Measurements from ENCODE around the gene PPHLN1.
"Not testable (repeated sequence)": the region's sequence is repeated elsewhere in the genome, so short reads cannot be mapped to it uniquely, and the experiment has no call there.

Gene PPHLN1

DNA sequence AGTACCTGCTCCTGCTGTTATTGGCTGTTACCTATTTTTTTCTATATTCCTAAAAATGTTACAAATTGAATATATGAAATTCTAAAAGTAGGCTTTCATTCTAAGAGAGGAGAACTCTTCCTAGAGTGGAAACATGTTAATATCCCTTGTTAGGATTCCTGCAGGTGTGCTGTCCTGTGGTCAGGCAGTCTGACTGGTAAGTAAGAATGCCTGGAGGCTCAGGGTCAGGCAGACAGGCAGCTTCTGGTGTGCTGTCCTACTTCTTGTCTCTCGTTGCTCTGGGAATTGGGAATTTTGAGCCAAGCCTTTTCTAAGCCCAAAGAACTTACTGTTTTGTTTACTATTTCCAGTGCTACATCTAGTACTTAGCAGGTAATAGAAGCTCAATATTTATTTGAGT, 10.3 kb downstream of the PPHLN1 start:
- no peaks in the 10 kb centered on the region for H3K27me3 ChIP-seq (replicated peaks)
- no peak for DNase-seq
- no peak overlapping the region for H3K4me3 ChIP-seq (ENCODE audit: low read depth, low read length)
- peaks cover 4% of the 10 kb centered on the region for H3K36me3 ChIP-seq (replicated peaks)
- TF ChIP-seq, protein P1, sequence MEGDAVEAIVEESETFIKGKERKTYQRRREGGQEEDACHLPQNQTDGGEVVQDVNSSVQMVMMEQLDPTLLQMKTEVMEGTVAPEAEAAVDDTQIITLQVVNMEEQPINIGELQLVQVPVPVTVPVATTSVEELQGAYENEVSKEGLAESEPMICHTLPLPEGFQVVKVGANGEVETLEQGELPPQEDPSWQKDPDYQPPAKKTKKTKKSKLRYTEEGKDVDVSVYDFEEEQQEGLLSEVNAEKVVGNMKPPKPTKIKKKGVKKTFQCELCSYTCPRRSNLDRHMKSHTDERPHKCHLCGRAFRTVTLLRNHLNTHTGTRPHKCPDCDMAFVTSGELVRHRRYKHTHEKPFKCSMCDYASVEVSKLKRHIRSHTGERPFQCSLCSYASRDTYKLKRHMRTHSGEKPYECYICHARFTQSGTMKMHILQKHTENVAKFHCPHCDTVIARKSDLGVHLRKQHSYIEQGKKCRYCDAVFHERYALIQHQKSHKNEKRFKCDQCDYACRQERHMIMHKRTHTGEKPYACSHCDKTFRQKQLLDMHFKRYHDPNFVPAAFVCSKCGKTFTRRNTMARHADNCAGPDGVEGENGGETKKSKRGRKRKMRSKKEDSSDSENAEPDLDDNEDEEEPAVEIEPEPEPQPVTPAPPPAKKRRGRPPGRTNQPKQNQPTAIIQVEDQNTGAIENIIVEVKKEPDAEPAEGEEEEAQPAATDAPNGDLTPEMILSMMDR (IDR thresholded peaks at IDR 0.05; ENCODE audit: low read depth, low read length, missing control alignments): no peak
- in situ Hi-C loops (cut with HindIII; ENCODE audit: low pct_ligation_motif_present, low sequenced_read_pairs): no loop called here
- H3K27ac ChIP-seq: no peak overlapping the region

DNA sequence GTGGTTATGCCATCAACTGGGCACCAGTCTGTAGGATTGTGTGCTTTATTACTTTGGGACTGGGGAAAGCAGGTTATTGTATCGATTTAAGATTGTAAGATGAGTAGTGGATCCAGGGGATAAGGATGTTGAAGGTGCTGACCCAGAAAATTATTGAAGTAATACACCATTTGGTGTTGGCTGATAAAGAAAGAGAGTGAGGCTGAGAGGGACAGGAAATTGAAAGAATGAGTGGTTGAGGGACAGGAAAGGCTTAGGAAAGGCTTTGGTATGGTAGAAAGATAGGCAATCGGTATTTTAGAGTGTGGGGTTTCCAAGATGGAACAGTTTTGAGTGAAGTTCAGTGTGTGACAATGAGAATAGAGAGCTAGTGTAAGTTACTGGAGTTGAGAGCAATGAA, 12.3 kb downstream of the PPHLN1 start:
- H3K36me3 ChIP-seq (replicated peaks): peaks cover 4% of the 10 kb centered on the region
- TF ChIP-seq, protein P1 (IDR thresholded peaks at IDR 0.05; ENCODE audit: low read depth, low read length, missing control alignments): no peak
- in situ Hi-C loops (cut with HindIII; ENCODE audit: low pct_ligation_motif_present, low sequenced_read_pairs): no loop called here

DNA sequence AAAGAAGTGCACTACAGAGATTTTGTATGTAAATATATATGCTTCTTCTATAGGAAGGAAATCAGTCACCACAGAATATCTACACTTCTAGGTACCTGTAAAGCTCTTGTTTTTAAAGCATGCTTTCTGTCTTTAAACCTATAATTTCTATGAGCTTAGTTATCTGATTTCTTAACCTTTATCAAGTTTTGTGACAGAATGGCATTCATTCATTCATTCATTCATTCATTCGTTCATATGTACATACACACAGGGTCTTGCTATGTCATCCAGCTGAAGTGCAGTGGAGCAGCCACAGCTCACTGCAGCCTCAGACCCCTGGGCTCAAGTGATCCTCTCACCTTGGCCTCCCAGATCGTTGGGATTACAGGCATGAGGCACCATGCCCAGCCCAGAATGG, 16.1 kb downstream of the PPHLN1 start:
- no peak for DNase-seq

More for the DNA sequence above, 12.3 kb downstream of the PPHLN1 start:
- no peak for DNase-seq
- Histone ChIP-seq H3K27ac (no peak overlapping the region), H3K4me3 (ENCODE audit: low read depth, low read length) (no peak overlapping the region), H3K27me3 (replicated peaks) (no peaks in the 10 kb centered on the region)

DNA sequence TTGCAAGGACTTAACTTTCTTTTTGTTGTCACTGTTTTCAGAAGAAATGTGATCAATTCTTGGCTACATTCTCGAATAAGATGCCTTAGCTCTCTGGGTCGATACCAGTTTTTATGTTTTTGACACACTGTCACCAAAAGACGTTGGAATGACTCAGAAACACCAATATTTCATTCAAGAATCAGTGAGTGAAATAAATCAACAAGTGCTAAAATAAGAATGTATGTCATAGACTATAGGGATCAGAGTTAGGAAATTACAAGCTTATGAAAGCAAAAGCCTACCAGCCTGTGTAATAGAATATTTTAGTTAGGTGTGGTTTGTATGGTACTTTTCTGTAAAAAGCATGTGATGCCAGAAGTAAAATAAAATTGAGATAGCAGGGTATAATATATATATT, 17.8 kb downstream of the PPHLN1 start:
- DNase-seq: no peak
- in situ Hi-C loops (cut with HindIII; ENCODE audit: low pct_ligation_motif_present, low sequenced_read_pairs): no loop called here
- no peak overlapping the region for H3K27ac ChIP-seq
- H3K36me3 ChIP-seq (replicated peaks): no peaks in the 10 kb centered on the region
- no peak overlapping the region for H3K4me3 ChIP-seq (ENCODE audit: low read depth, low read length)
- TF ChIP-seq, protein P1 (IDR thresholded peaks at IDR 0.05; ENCODE audit: low read depth, low read length, missing control alignments): no peak
- no peaks in the 10 kb centered on the region for H3K27me3 ChIP-seq (replicated peaks)

More for the DNA sequence above, 16.1 kb downstream of the PPHLN1 start:
- Histone ChIP-seq H3K36me3 (replicated peaks) (no peaks in the 10 kb centered on the region), H3K4me3 (ENCODE audit: low read depth, low read length) (no peak overlapping the region), H3K27me3 (replicated peaks) (no peaks in the 10 kb centered on the region), H3K27ac (no peak overlapping the region)
- TF ChIP-seq, protein P1 (IDR thresholded peaks at IDR 0.05; ENCODE audit: low read depth, low read length, missing control alignments): no peak
- in situ Hi-C loops (cut with HindIII; ENCODE audit: low pct_ligation_motif_present, low sequenced_read_pairs): no loop called here

DNA sequence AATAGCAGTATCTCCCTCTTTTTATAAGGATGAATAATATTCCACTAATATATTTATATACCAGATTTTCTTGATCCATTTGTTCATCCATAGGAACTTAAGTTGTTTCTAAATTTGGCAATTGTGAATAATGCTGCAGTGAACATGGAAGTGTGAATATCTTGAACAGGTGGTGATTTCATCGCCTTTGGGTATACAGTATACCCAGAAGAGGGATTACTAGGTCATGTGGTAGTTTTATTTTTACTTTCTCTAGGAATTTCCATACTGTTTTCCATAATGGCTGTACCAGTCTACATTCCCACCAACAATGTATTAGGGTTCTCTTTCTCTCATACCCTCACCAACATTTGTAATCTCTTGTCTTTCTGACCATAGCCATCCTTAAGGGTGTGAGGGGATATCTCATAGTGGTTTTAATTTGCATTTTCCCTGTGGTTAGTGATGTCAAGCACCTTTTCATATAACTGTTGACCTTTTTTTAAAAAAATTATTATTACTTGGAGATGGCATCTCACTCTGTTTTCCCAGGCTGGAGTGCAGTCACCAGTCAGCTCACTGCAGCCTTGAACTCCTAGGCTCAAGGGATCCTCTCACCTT, 20.5 kb downstream of the PPHLN1 start:
- no peak overlapping the region for H3K27ac ChIP-seq
- TF ChIP-seq, protein P1 (IDR thresholded peaks at IDR 0.05; ENCODE audit: low read depth, low read length, missing control alignments): no peak
- DNase-seq: no peak
- in situ Hi-C loops (cut with HindIII; ENCODE audit: low pct_ligation_motif_present, low sequenced_read_pairs): no loop called here
- H3K36me3 ChIP-seq (replicated peaks): no peaks in the 10 kb centered on the region
- no peaks in the 10 kb centered on the region for H3K27me3 ChIP-seq (replicated peaks)
- H3K4me3 ChIP-seq (ENCODE audit: low read depth, low read length): no peak overlapping the region

DNA sequence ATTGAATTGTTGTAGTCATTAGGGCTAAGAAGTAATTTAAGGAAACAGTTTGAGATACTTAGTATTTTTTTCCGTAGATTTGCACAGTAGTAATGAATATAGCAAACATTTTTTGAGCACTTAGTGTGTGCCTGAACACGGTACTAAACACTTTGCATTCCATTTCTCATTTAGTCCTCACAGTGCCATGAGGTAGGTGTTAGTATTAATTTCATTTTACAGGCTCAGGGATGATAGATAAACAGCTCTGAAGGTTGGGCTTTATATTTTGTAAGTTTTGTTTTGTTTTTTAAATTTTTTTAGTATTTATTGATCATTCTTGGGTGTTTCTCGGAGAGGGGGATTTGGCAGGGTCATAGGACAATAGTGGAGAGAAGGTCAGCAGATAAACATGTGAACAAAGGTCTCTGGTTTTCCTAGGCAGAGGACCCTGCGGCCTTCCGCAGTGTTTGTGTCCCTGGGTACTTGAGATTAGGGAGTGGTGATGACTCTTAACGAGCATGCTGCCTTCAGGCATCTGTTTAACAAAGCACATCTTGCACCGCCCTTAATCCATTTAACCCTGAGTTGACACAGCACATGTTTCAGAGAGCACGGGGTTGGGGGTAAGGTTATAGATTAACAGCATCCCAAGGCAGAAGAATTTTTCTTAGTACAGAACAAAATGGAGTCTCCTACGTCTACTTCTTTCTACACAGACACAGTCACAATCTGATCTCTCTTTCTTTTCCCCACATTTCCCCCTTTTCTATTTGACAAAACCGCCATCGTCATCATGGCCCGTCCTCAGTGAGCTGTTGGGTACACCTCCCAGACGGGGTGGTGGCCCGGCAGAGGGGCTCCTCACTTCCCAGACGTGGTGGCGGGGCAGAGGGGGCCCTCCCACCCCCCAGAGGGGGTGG, 23.4 kb downstream of the PPHLN1 start:
- H3K27ac ChIP-seq; H3K27me3 ChIP-seq (replicated peaks); H3K36me3 ChIP-seq (replicated peaks); in situ Hi-C loops (cut with HindIII; ENCODE audit: low pct_ligation_motif_present, low sequenced_read_pairs); H3K4me3 ChIP-seq (ENCODE audit: low read depth, low read length); DNase-seq: not testable (repeated sequence)

DNA sequence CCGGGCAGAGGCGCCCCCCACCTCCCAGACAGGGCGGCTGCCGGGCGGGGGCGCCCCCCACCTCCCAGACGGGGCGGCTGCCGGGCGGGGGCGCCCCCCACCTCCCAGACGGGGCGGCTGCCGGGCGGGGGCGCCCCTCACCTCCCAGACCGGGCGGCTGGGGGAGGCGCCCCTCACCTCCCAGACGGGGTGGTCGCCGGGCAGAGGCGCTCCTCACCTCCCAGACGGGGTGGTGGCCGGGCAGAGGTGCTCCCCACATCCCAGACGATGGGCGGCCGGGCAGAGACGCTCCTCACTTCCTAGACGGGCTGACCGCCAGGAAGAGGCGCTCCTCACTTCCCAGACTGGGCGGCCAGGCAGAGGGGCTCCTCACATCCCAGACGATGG, 24.0 kb downstream of the PPHLN1 start:
- in situ Hi-C loops (cut with HindIII; ENCODE audit: low pct_ligation_motif_present, low sequenced_read_pairs); H3K27me3 ChIP-seq (replicated peaks); H3K27ac ChIP-seq; DNase-seq; H3K36me3 ChIP-seq (replicated peaks); H3K4me3 ChIP-seq (ENCODE audit: low read depth, low read length): not testable (repeated sequence)
